PC-9 (cell line): ENCODE measurements around the gene LAMA3. TPM values are rescaled to one million over a fixed set of nuclear protein-coding genes. Genes with fewer than 3 reads are reported as not detected.

ENCODE experiments used
- BruUV-seq: library from RNA; stranded (reverse); fragments of 400-500 nt; replicated peaks from 2 replicates; lab custom pipeline; 2021; lab: Mats Ljungman, UMichigan
- CTCF ChIA-PET: fragments of 300-600 bp; sonication (Branson Sonifier 250); formaldehyde crosslinking; loops from one replicate; lab custom pipeline; 2022; ENCODE audit warnings: antibody characterized with exemption; lab: Charles Lee
- POLR2A ChIA-PET: fragments of 300-600 bp; sonication (Branson Sonifier 250); formaldehyde crosslinking; loops from one replicate; lab custom pipeline; 2022; ENCODE audit warnings: antibody characterized with exemption; ENCODE audit not compliant: unreplicated experiment; lab: Charles Lee
- DNase-seq, 2 experiments: peaks; one replicate each; pipeline versions ENCODE4 v3.0.0 to v3.0.0-alpha.2; 2015 to 2022; ENCODE audit warnings: mixed read lengths in 1 of 2
- H2AFZ ChIP-seq: fragments of 200-600 bp; sonication (generic); 2 replicates; pipeline ENCODE4 v1.8.1; 2017; ENCODE audit warnings: antibody characterized with exemption
- H3F3A ChIP-seq: fragments of 200-600 bp; sonication (generic); 2 replicates; pipeline ENCODE4 v1.8.1; 2017; ENCODE audit warnings: antibody characterized with exemption, mild to moderate bottlenecking, low read depth; ENCODE audit not compliant: insufficient read depth
- H3K27ac ChIP-seq: fragments of 200-600 bp; sonication (generic); 2 replicates; pipeline ENCODE4 v1.6.1; 2016; ENCODE audit warnings: mixed run types
- H3K27me3 ChIP-seq: fragments of 200-600 bp; sonication (generic); 2 replicates; pipeline ENCODE4 v1.6.1; 2016; ENCODE audit warnings: low read depth, mixed run types; ENCODE audit not compliant: insufficient read depth
- H3K36me3 ChIP-seq: fragments of 200-600 bp; sonication (generic); 2 replicates; pipeline ENCODE4 v1.6.1; 2016; ENCODE audit warnings: low read depth, mixed run types
- H3K4me1 ChIP-seq: fragments of 200-600 bp; sonication (generic); replicated peaks from 2 replicates; pipeline ENCODE4 v1.6.1; 2016; ENCODE audit warnings: mixed run types; ENCODE audit not compliant: insufficient read depth
- H3K4me2 ChIP-seq: fragments of 200-600 bp; sonication (generic); 2 replicates; pipeline ENCODE4 v1.6.1; 2017; ENCODE audit warnings: mixed run types
- H3K4me3 ChIP-seq: fragments of 200-600 bp; sonication (generic); 2 replicates; pipeline ENCODE4 v1.6.1; 2016; ENCODE audit warnings: mixed run types
- H3K79me2 ChIP-seq: fragments of 200-600 bp; sonication (generic); 2 replicates; pipeline ENCODE4 v1.6.1; 2017; ENCODE audit warnings: low read depth, mixed run types
- H3K9me2 ChIP-seq: fragments of 200-600 bp; sonication (generic); 2 replicates; pipeline ENCODE4 v1.8.1; 2017; ENCODE audit warnings: mild to moderate bottlenecking; ENCODE audit not compliant: insufficient read depth
- H3K9me3 ChIP-seq: fragments of 200-600 bp; sonication (generic); 2 replicates; pipeline ENCODE4 v1.8.1; 2016; ENCODE audit warnings: low read depth; ENCODE audit not compliant: insufficient read depth
- H4K20me1 ChIP-seq: fragments of 200-600 bp; sonication (generic); 2 replicates; pipeline ENCODE4 v1.8.1; 2017; ENCODE audit not compliant: insufficient read depth
- CTCF ChIP-seq: fragments of 200-600 bp; sonication (generic); conservative IDR thresholded peaks from 2 replicates; pipeline ENCODE4 v1.6.1; 2017; ENCODE audit warnings: mixed run types, antibody characterized with exemption, mild to moderate bottlenecking, moderate library complexity
- EZH2 ChIP-seq: fragments of 200-600 bp; sonication (generic); IDR thresholded peaks from 2 replicates; pipeline ENCODE4 v1.8.0; 2017; ENCODE audit warnings: antibody characterized with exemption, low read depth
- intact Hi-C: fragments of 100-400 bp; cut with micrococcal nuclease; formaldehyde crosslinking; loops from one replicate; pipeline ENCODE4 v1.10.0; 2022; ENCODE audit not compliant: unreplicated experiment
- total RNA-seq: library from RNA; stranded (reverse); gene quantifications from 2 replicates; pipeline ENCODE4 v1.2.3, GENCODE V29; 2021

LAMA3 gene
- total RNA-seq, 1 experiment from 2014 or later = 44.4 TPM

- POLR2A ChIA-PET = interaction anchor here (0.6 kb wide), 1 partner anchor 55 kb away, joined by 3 read pairs; no protein-coding TSS in a partner anchor
- peaks cover 15% of the 10 kb centered on the region for H3K79me2 ChIP-seq
- TF ChIP-seq CTCF = no peak
- TF ChIP-seq EZH2 = no peak
- no peaks in the 10 kb centered on the region; the same call in 1 of the 2 replicates for H3K36me3 ChIP-seq
- H4K20me1 ChIP-seq = no peaks in the 10 kb centered on the region
- BruUV-seq = no TSS peak
- no peak overlapping the region for H3K4me2 ChIP-seq
- H3K4me3 ChIP-seq = no peak overlapping the region
- intact Hi-C loops = loop anchor here (10.0 kb wide), 1 partner anchor 165 kb away; no protein-coding TSS in a partner anchor
- H3K9me2 ChIP-seq = no peaks in the 10 kb centered on the region
- no peak for DNase-seq
- H3F3A ChIP-seq = no peaks in the 10 kb centered on the region
- H2AFZ ChIP-seq = no peak overlapping the region
- no peaks in the 10 kb centered on the region for H3K9me3 ChIP-seq
- CTCF ChIA-PET = no interaction called here
- H3K27me3 ChIP-seq = no peaks in the 10 kb centered on the region
- peaks cover 9% of the 10 kb centered on the region for H3K4me1 ChIP-seq
- H3K27ac ChIP-seq = no peak overlapping the region
Observed at GRCh38 chr18:23879544-23879943, 190.3 kb downstream of the LAMA3 start.

- intact Hi-C loops = loop anchor here (10.0 kb wide), 1 partner anchor 165 kb away; no protein-coding TSS in a partner anchor
- Histone ChIP-seq H3K9me2 (no peaks in the 10 kb centered on the region), H2AFZ (no peak overlapping the region), H3K27me3 (no peaks in the 10 kb centered on the region), H3K9me3 (no peaks in the 10 kb centered on the region), H3K4me3 (no peak overlapping the region), H3K4me2 (no peak overlapping the region), H3K36me3 (no peaks in the 10 kb centered on the region; the same call in 1 of the 2 replicates), H4K20me1 (no peaks in the 10 kb centered on the region), H3K79me2 (peaks cover 10% of the 10 kb centered on the region), H3K27ac (no peak overlapping the region), H3K4me1 (peaks cover 4% of the 10 kb centered on the region; the same call in 1 of the 2 replicates), H3F3A (no peaks in the 10 kb centered on the region)
- no peak for DNase-seq
- TF ChIP-seq EZH2 (no peak), CTCF (no peak)
- BruUV-seq = no TSS peak
- ChIA-PET POLR2A (interaction anchor here (0.6 kb wide), 1 partner anchor 54 kb away, joined by 3 read pairs; no protein-coding TSS in a partner anchor), CTCF (no interaction called here)
Observed at GRCh38 chr18:23879966-23880565, 190.8 kb downstream of the LAMA3 start.

GRCh38 chr18:23880931-23881617, 191.8 kb downstream of the LAMA3 start:
- H3K9me2 ChIP-seq = no peaks in the 10 kb centered on the region
- H3K4me1 ChIP-seq = no peaks in the 10 kb centered on the region
- no peak for DNase-seq
- no peaks in the 10 kb centered on the region for H3K27me3 ChIP-seq
- no peak overlapping the region for H2AFZ ChIP-seq
- H4K20me1 ChIP-seq = no peaks in the 10 kb centered on the region
- H3K36me3 ChIP-seq = no peaks in the 10 kb centered on the region; the same call in 1 of the 2 replicates
- POLR2A ChIA-PET = no interaction called here
- H3F3A ChIP-seq = no peaks in the 10 kb centered on the region
- no peaks in the 10 kb centered on the region for H3K9me3 ChIP-seq
- H3K4me2 ChIP-seq = no peak overlapping the region
- intact Hi-C loops = no loop called here
- TF ChIP-seq CTCF = no peak
- TF ChIP-seq EZH2 = no peak
- H3K4me3 ChIP-seq = no peak overlapping the region
- no peak overlapping the region for H3K27ac ChIP-seq
- CTCF ChIA-PET = no interaction called here
- H3K79me2 ChIP-seq = no peaks in the 10 kb centered on the region
- no TSS peak for BruUV-seq
